ENCODE data around the gene GPR153.

DNA sequence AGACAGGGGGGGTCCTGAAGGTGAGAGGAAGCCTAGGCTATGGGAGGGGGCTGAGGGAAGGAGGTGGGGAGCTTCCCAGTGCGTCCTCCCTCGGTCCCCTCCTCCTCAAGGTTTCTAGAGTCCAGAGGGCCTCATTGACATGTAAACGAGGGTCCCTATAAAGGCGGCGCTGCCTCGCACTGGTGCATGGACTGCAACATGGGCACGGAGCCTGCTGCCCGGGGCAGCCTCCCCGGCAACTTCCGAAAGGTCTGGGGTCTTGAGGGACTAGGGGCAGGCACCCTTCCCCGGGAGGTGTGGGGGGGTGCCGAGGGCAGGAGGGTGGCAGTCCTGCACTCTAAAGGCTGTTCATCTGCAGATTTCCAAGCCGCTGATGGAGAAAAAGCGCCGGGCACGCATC lies 16.9 kb downstream of the GPR153 start, which contains the start of gene HES3:
- TF ChIP-seq POLR2AphosphoS5 (IDR thresholded peaks at IDR 0.05) (no peak), TAF1 (IDR thresholded peaks at IDR 0.05; ENCODE audit: low read depth) (no peak), RAD21 (conservative IDR thresholded peaks at IDR 0.05) (no peak)
- TF ChIP-seq, protein P1, sequence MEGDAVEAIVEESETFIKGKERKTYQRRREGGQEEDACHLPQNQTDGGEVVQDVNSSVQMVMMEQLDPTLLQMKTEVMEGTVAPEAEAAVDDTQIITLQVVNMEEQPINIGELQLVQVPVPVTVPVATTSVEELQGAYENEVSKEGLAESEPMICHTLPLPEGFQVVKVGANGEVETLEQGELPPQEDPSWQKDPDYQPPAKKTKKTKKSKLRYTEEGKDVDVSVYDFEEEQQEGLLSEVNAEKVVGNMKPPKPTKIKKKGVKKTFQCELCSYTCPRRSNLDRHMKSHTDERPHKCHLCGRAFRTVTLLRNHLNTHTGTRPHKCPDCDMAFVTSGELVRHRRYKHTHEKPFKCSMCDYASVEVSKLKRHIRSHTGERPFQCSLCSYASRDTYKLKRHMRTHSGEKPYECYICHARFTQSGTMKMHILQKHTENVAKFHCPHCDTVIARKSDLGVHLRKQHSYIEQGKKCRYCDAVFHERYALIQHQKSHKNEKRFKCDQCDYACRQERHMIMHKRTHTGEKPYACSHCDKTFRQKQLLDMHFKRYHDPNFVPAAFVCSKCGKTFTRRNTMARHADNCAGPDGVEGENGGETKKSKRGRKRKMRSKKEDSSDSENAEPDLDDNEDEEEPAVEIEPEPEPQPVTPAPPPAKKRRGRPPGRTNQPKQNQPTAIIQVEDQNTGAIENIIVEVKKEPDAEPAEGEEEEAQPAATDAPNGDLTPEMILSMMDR (IDR thresholded peaks at IDR 0.05; ENCODE audit: poor library complexity, severe bottlenecking): no peak

Data from neural cell (in vitro differentiated cells).